HTR-8/SVneo (cell line): ENCODE data around the gene GRN.
A peak's percentile ranks its signal among the peaks of the same experiment; 100 is the strongest.

Source experiments
- DNase-seq: peaks from one replicate; pipeline ENCODE4 v3.0.0; 2011; ENCODE audit warnings: low spot score, mixed read lengths; ENCODE audit not compliant: insufficient read length
- FAIRE-seq: peaks from 2 replicates; lab custom pipeline; 2011; peaks lifted over from hg19 to GRCh38; lab: Jason Lieb, UNC

GRN gene

DNA sequence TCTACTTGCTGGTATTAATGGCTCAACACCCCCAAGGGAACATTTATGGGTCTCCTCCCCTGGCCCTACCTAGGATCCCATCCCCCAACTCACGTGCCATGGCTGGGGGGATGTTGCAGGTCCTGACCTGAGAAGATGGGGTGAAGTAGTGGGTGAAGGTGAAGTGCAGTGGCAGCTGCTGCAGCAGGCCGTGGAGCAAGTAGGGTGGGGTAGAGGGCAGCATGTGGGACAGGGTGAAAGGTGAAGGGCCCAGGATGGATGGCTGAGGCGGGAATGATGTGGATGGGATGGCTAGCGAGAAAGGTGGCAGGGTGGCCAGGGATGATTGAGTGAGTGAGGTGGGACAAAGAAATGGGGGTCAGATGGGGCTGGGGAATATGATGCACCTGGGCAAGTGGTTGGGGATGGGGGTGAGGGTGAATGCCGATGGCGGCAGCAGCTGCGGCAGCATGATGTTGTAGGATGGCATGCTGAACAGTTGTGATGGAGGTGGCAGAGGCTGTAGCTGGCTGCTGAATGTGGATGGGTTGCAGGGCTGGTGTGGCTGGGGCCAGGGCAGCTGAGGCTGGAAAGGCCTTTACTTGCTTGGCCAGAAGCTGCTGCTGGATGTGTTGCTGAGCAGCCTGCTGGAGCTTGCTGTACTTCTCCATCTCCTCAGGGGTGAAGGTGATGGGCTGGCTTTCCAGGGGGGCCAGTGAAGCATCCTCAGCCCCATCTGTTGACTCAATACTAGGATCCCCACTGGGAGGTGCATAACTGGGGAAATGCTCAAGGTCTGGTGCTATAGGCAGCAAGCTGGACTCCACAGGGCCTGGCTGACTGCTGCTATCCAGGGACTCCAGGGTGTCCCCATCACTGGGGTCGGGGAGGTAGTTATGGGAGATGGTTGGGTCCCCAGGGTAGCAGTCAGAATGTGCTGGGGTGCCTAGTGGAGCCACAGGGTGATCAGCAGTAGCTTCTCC, 52.7 kb downstream of the GRN start:
- DNase-seq (no peak), FAIRE-seq (peak; percentile 78)

DNA sequence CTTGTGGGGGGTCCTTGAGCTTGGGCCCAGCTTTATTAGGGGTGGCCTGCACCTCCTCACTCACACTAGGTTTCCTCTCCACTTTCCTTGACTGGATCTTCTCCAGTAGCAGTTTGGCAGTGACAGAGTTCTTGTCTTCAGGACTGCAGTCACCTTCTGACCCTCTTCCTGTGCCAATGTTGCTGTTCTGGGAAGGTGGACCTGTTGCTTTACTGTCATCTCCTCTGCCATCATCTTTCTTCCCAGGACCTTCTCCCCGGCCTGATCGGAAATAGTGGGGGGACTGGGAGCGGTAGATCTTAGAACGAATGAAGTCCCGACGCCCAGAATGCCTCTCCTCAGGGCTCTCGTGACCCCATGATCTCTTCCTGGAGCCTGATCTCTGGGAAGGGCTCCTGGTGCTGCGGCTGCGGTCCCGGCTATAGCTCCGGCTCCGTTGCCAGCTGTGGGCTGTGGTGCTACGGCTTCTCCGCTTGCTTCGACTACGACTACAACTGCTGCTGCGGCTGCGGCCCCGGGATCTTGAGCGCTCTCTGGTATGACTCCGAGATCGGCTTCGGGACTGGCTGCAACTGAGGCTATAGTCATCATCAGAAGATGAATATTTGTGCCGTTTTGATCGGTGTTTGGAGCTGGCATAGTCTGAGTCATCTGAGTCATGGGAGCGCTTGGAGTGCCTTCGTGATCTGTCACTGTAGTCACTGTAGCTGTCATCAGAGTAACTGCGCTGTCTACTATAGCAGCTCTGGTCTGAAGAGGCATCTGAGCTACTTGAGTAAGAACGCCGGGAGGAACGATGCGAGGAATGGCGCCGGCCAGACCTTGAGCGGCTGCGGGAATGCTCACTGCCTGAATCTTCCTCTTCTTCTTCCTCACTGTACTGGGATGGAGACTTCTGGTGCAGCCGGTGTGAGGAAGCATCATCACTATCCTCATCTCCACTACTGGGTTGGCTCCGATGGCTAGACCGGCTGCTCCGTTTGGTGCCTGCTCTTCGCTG, 53.9 kb downstream of the GRN start:
- no peak for FAIRE-seq
- DNase-seq, result no peak

DNA sequence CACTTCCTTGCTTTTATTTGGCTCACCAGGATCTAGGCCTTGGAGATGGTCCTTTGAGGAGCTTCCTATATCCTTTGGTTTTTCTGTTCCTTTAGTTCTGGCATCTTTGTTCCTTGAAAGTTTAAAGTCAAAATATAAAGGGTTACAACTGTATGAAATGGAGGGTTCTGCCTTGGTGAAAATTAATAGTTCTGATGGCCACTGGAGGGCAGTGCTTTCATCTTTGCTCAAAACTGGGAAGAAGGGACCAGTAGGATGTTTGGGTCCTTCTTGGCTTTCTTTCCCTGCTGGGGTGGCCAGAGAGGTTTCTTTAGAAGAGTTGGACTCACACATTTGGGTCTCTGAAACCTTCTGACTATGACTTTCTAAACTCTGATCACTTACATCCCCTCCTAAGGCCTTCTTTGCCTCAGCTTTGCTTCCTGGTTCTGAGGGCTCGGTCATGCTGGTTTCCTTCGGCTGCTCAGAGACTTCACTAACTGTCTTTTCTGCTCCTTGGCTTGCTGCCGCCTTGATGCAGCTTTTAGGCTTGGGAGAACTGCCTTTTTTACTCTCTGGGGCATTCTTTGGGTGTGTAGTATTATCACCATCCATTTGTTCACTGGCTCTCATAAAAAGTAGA, 55.2 kb downstream of the GRN start:
- DNase-seq (peak; percentile 57), FAIRE-seq (peak; percentile 58)
